ENCODE data around the gene CSF3R. TPM values are rescaled to one million over a fixed set of nuclear protein-coding genes. Genes with fewer than 3 reads are reported as not detected.

CSF3R gene
- total RNA-seq, 1 experiment from 2014 or later, result not detected

DNA sequence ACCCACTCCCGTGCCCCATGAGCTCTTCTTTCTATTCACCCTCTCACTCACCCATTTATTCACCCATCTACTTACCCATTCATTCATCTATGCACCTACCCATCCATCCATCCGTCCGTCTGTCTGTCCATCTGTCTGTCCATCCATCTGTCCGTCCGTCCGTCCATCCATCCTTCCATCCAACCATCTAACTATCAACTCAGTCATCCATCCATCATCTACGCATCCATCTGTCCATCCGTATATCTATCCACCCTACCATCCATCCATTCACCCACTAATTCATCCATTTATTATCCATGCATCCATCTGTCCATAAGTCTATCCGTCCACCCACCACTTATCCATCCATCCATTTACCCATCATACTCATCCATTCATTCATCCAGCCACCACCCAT is 10.8 kb upstream of the CSF3R start:
- H3K9me3 ChIP-seq (ENCODE audit: control insufficient read depth, low read depth, low read length), result no peaks in the 10 kb centered on the region
- H2AK5ac ChIP-seq (ENCODE audit: insufficient read length, low read length), result no peak overlapping the region
- no peak overlapping the region for H3K4ac ChIP-seq (ENCODE audit: low read depth, low read length)
- TF ChIP-seq CTCF (conservative IDR thresholded peaks at IDR 0.05), result no peak
- 100% methylated on average over 2 of the region's 9 CpGs for WGBS (ENCODE audit: extremely low coverage, insufficient read length, low lambda C conversion rate)
- H4K20me1 ChIP-seq (ENCODE audit: control insufficient read depth, insufficient read depth, insufficient read length), result no peaks in the 10 kb centered on the region
- H3K23ac ChIP-seq (ENCODE audit: insufficient read length, low read depth, low read length), result no peak overlapping the region
- no peak overlapping the region for H2BK15ac ChIP-seq (ENCODE audit: low read depth, low read length)
- no peak overlapping the region for H2BK20ac ChIP-seq (ENCODE audit: low read depth, low read length, poor library complexity, severe bottlenecking)
- H2BK12ac ChIP-seq (ENCODE audit: insufficient read length, low read depth, low read length), result no peak overlapping the region
- H3K27me3 Mint-ChIP-seq (ENCODE audit: low read depth), result peaks cover 41% of the 10 kb centered on the region
- H3K4me1 ChIP-seq (ENCODE audit: insufficient read depth, low read length), result no peaks in the 10 kb centered on the region
- H3K27ac ChIP-seq (ENCODE audit: insufficient read length, low read depth, low read length), result no peak overlapping the region
- no peaks in the 10 kb centered on the region for H3K27me3 ChIP-seq (ENCODE audit: insufficient read depth, low read length)
- no peak overlapping the region for H3T11ph ChIP-seq (ENCODE audit: low read length)
- H3K4me2 ChIP-seq (ENCODE audit: insufficient read depth, insufficient read length, low read length), result no peak overlapping the region
- H3K18ac ChIP-seq (ENCODE audit: insufficient read length, low read depth, low read length), result no peak overlapping the region
- H3K79me2 ChIP-seq (ENCODE audit: insufficient read depth, low read length), result no peaks in the 10 kb centered on the region
- no peak overlapping the region for H4K91ac ChIP-seq (ENCODE audit: insufficient read length, low read depth, low read length)
- H4K8ac ChIP-seq (replicated peaks; ENCODE audit: insufficient read length, low read depth, low read length), result no peak overlapping the region
- H2BK120ac ChIP-seq (ENCODE audit: low read depth, low read length, poor library complexity, severe bottlenecking), result no peak overlapping the region
- no peak overlapping the region for H4K5ac ChIP-seq (ENCODE audit: insufficient read length, low read depth, low read length)
- H3K4me1 Mint-ChIP-seq, result peaks cover 12 to 14% of the 10 kb centered on the region in 2 experiments
- H3K9ac ChIP-seq (ENCODE audit: extremely low read depth, insufficient read length, low read length), result no peak overlapping the region
- no peaks in the 10 kb centered on the region; a peak in 1 of 5 replicates for H3K9me3 Mint-ChIP-seq
- no peak overlapping the region for H3K14ac ChIP-seq (ENCODE audit: insufficient read depth, low read length)
- no peaks in the 10 kb centered on the region for H3K79me1 ChIP-seq (ENCODE audit: insufficient read depth, low read depth, low read length, poor library complexity, severe bottlenecking)
- H2BK5ac ChIP-seq (ENCODE audit: insufficient read length, low read length), result no peak overlapping the region
- H3K23me2 ChIP-seq (ENCODE audit: insufficient read length, low read depth, low read length, poor library complexity, severe bottlenecking), result no peaks in the 10 kb centered on the region
- no peak overlapping the region for H3K56ac ChIP-seq (ENCODE audit: insufficient read length, low read depth, low read length)
- no peak overlapping the region; a peak in 1 of 7 replicates for H3K27ac Mint-ChIP-seq
- no peaks in the 10 kb centered on the region for H3K36me3 Mint-ChIP-seq (ENCODE audit: insufficient read depth in 1 of 3, low read depth in 3 of 3)
- H3K4me3 Mint-ChIP-seq, result no peak overlapping the region
- no peak overlapping the region for H2AFZ ChIP-seq (ENCODE audit: low read length)
- no peak for DNase-seq

All from H9 (cell line).